ENCODE results near the gene DHRS13. TPM values are rescaled to one million over a fixed set of nuclear protein-coding genes. Genes with fewer than 3 reads are reported as not detected.
"Not testable (repeated sequence)": the region's sequence is repeated elsewhere in the genome, so short reads cannot be mapped to it uniquely, and the experiment has no call there.

DHRS13 gene
- total and polyA plus RNA-seq, 5 experiments from 2014 or later, result 17.1 to 47.3 (median 22.8) TPM

DNA sequence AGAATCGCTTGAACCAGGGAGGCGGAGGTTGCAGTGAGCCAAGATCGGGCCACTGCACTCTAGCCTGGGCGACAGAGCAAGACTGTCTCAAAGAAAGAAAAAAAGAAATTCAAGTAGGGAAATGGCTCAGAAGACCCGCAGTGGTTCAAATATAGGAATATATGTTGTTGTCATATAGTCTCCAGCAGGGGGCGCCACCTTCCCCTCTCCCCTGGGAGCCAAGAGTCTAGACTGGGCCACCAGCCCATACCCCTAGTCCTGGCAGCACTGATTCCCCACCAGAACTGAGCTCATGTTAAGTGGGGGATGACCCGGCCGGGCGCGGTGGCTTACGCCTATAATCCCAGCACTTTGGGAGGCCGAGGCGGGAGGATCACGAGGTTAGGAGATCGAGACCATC, 54.2 kb downstream of the DHRS13 start:
- ATAC-seq (peak; percentile 84 to 91), DNase-seq (peak; percentile 14 to 76 (median 46))
- not testable (repeated sequence) for H3K27me3 Mint-ChIP-seq, H3K27ac Mint-ChIP-seq, H3K4me1 Mint-ChIP-seq, H3K9me3 Mint-ChIP-seq, H3K4me3 Mint-ChIP-seq, H3K36me3 Mint-ChIP-seq
- POLR2A ChIA-PET, result interaction anchor here (0.7 to 2.0 kb wide), 5 partner anchors 23 to 104 kb away, joined by 3 to 7 read pairs (median 5); partner anchors contain the start of gene FLOT2

Small RNA genes lying within 50 kb of the gene (microRNA-seq; reads per million reads assigned to microRNA genes)
- gene MIR451B (ENCODE audit: borderline microRNAs expressed), result not detected

Other genes starting within 250 kb of the DHRS13 start
- 10 to 100 TPM; 38.4 to 40.0 TPM for gene SDF2, start 241.2 kb downstream of the DHRS13 start, total RNA-seq
- gene SDF2, start 241.2 kb downstream of the DHRS13 start, polyA plus RNA-seq, result 10 to 100 TPM; 55.8 to 76.3 (median 59.0) TPM
- gene SUPT6H, start 240.9 kb downstream of the DHRS13 start, total RNA-seq, result 100 to 1,000 TPM in 1 of 2 experiments, 10 to 100 TPM in 1; 88.1 to 105 TPM
- 10 to 100 TPM in 1 of 3 donors, 1 to 10 TPM in 2; 7.4 to 22.0 (median 10.0) TPM for gene SUPT6H, start 240.9 kb downstream of the DHRS13 start, polyA plus RNA-seq
- 10 to 100 TPM; 16.7 to 17.3 TPM for gene PROCA1, start 191.2 kb downstream of the DHRS13 start, total RNA-seq
- 1 to 10 TPM in 1 of 3 donors, under 1 TPM in 2; 0.16 to 2.0 (median 0.20) TPM for gene PROCA1, start 191.2 kb downstream of the DHRS13 start, polyA plus RNA-seq
- 1 to 10 TPM; 5.0 to 5.7 TPM for gene RAB34, start 185.2 kb downstream of the DHRS13 start, total RNA-seq
- gene RAB34, start 185.2 kb downstream of the DHRS13 start, polyA plus RNA-seq, result 10 to 100 TPM in 1 of 3 donors, 1 to 10 TPM in 2; 3.3 to 10.2 (median 7.7) TPM
- 1,000 to 10,000 TPM; 3,189 to 3,253 TPM for gene RPL23A, start 183.1 kb downstream of the DHRS13 start, total RNA-seq
- 1,000 to 10,000 TPM; 6,432 to 6,679 (median 6,593) TPM for gene RPL23A, start 183.1 kb downstream of the DHRS13 start, polyA plus RNA-seq
- gene TLCD1, start 176.8 kb downstream of the DHRS13 start, total RNA-seq, result under 1 TPM in 1 of 2 experiments, not detected in 1; 0.88 TPM
- gene TLCD1, start 176.8 kb downstream of the DHRS13 start, polyA plus RNA-seq, result under 1 TPM in 1 of 3 donors, not detected in 2; 0.22 TPM
- 10 to 100 TPM; 12.8 to 15.1 TPM for gene NEK8, start 174.3 kb downstream of the DHRS13 start, total RNA-seq
- 1 to 10 TPM; 3.2 to 4.0 (median 3.4) TPM for gene NEK8, start 174.3 kb downstream of the DHRS13 start, polyA plus RNA-seq
- 10 to 100 TPM; 32.3 to 36.2 TPM for gene TRAF4, start 159.1 kb downstream of the DHRS13 start, total RNA-seq
- gene TRAF4, start 159.1 kb downstream of the DHRS13 start, polyA plus RNA-seq, result 1 to 10 TPM in 2 of 3 donors, under 1 TPM in 1; 0.99 to 1.3 (median 1.0) TPM
- 10 to 100 TPM; 16.9 to 23.1 TPM for gene FAM222B, start 60.3 kb downstream of the DHRS13 start, total RNA-seq
- gene FAM222B, start 60.3 kb downstream of the DHRS13 start, polyA plus RNA-seq, result 10 to 100 TPM in 1 of 3 donors, 1 to 10 TPM in 2; 7.5 to 20.0 (median 9.2) TPM
- gene ERAL1, start 48.1 kb downstream of the DHRS13 start, total RNA-seq, result 10 to 100 TPM; 25.3 to 25.8 TPM
- gene ERAL1, start 48.1 kb downstream of the DHRS13 start, polyA plus RNA-seq, result 10 to 100 TPM; 32.7 to 54.9 (median 38.0) TPM
- gene FLOT2, start 5.3 kb downstream of the DHRS13 start, total RNA-seq, result 100 to 1,000 TPM; 206 to 213 TPM
- gene FLOT2, start 5.3 kb downstream of the DHRS13 start, polyA plus RNA-seq, result 100 to 1,000 TPM; 230 to 253 (median 237) TPM
- 100 to 1,000 TPM; 117 to 124 TPM for gene PHF12, start 48.4 kb upstream of the DHRS13 start, total RNA-seq
- gene PHF12, start 48.4 kb upstream of the DHRS13 start, polyA plus RNA-seq, result 10 to 100 TPM in 1 of 3 donors, 1 to 10 TPM in 2; 5.2 to 12.0 (median 6.2) TPM
- not detected for gene SEZ6, start 103.0 kb upstream of the DHRS13 start, total RNA-seq
- 1 to 10 TPM in 1 of 3 donors, under 1 TPM in 2; 0.40 to 1.5 (median 0.85) TPM for gene SEZ6, start 103.0 kb upstream of the DHRS13 start, polyA plus RNA-seq
- 1 to 10 TPM; 7.3 to 8.7 TPM for gene PIPOX, start 140.1 kb upstream of the DHRS13 start, total RNA-seq
- gene PIPOX, start 140.1 kb upstream of the DHRS13 start, polyA plus RNA-seq, result 1 to 10 TPM; 1.2 to 1.5 (median 1.3) TPM

Data from naive thymus-derived CD8-positive, alpha-beta T cell (primary cell).